HG03095 (cell line): ENCODE results near the gene RGP1.

Experiments
- ATAC-seq: cut with Tn5 transposase; IDR thresholded peaks from one replicate; pipeline ENCODE4 v1.9.1; 2021; ENCODE audit warnings: moderate library complexity; ENCODE audit not compliant: unreplicated experiment

The RGP1 gene, protein sequence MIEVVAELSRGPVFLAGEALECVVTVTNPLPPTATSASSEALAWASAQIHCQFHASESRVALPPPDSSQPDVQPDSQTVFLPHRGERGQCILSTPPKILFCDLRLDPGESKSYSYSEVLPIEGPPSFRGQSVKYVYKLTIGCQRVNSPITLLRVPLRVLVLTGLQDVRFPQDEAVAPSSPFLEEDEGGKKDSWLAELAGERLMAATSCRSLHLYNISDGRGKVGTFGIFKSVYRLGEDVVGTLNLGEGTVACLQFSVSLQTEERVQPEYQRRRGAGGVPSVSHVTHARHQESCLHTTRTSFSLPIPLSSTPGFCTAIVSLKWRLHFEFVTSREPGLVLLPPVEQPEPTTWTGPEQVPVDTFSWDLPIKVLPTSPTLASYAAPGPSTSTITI

GRCh38 chr9:35748858-35749514 is at the start of gene RGP1, which contains the start of gene GBA2:
RGP1 (plus strand) TSS chr9:35749287; CDS start chr9:35749756, 469 bp downstream.
GBA2 (minus strand) TSS chr9:35749228; CDS start chr9:35748704, 524 bp downstream.
- ATAC-seq = peak; percentile 72

DNA sequence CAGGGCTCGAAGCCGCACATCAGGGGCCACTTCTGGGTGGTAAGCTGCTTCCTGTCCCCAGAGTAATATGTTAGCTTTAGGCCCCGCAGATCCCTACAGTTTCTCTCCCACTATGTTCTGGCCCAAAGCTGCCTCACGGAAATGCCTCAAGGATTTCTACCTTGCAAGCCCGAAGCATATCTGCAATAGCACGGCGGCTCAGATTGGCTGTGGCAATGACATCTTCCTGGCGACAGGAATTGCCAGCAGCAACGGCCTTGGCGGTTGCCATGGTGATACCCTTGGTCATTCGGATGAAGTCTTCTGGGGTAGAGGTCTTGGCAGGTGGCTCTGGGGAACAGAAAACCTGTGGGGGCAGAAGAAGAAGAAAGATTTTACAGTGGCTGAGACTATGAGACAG is 49.1 kb upstream of the RGP1 start:
- no peak for ATAC-seq

GRCh38 chr9:35700942-35701341 is 48.1 kb upstream of the RGP1 start:
- ATAC-seq = no peak

- ATAC-seq = no peak
These were observed 46.4 kb upstream of the RGP1 start for GRCh38 chr9:35702696-35703095.

DNA sequence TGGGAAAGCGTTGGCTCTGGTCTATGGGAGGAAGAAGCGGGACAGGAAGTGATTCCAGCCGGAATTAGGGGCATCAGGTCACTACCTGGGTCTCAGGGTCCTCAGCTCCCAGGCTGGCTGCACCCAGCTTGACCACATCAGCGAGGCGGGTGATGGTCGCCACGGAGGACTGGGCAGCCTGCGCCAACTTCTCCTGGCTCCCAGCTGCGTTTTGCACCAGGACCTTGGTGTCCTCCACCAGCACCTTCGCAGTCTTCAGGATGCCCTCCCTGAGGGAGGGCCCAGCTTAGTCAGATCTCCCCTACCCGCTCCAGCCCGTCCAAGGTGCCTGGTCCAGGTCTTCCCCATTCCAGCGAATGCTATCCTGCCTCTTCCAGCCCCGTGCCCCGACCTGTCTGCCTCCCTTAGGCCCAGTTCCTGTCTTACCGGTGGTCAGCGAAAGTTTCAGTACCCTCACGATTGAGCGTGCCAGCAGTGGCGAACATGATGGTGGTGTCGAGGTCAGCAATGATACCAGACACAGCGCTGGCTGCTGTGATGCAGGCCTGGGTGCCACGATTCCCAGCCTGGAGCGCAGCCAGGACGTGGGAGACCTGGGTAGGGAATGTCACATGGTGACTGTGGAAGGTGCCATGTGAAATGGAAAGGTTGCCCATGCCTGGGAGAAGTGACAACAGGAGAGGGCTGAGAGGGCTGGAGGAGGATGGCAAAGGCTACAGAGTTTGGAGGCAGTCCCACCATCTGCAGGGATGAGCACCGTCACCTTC is 45.0 kb upstream of the RGP1 start:
- ATAC-seq = no peak

- ATAC-seq = no peak
These were observed 43.7 kb upstream of the RGP1 start for GRCh38 chr9:35705372-35705771.

GRCh38 chr9:35705836-35706430 is 43.2 kb upstream of the RGP1 start:
- no peak for ATAC-seq

- ATAC-seq = no peak
These were observed 42.1 kb upstream of the RGP1 start for GRCh38 chr9:35706951-35707350.

- no peak for ATAC-seq
These were observed 40.9 kb upstream of the RGP1 start for GRCh38 chr9:35708146-35708545.

- ATAC-seq = no peak
These were observed 38.1 kb upstream of the RGP1 start for GRCh38 chr9:35710818-35711500.

GRCh38 chr9:35711501-35712428 is 37.3 kb upstream of the RGP1 start:
- peak; percentile 63 for ATAC-seq

- no peak for ATAC-seq
These were observed 36.2 kb upstream of the RGP1 start for GRCh38 chr9:35712762-35713400.

DNA sequence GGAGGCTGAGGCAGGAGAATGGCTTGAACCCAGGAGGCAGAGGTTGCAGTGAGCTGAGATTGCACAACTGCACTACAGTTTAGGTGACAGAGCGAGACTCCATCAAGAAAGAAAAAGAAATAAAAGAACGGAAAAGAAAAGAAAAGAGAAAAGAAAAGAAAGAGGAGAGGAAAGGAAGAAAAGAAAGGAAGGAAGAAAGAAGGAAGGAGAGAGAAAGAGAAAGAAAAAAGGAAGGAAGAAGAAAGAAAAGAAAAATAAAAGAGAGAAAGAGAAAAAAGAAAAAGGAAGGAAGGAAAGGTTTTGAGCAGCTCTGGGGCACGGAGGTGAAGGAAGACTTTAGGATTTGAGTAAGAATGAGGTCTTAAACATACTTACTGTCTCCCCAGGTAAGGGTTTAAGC is 35.5 kb upstream of the RGP1 start:
- ATAC-seq = no peak

DNA sequence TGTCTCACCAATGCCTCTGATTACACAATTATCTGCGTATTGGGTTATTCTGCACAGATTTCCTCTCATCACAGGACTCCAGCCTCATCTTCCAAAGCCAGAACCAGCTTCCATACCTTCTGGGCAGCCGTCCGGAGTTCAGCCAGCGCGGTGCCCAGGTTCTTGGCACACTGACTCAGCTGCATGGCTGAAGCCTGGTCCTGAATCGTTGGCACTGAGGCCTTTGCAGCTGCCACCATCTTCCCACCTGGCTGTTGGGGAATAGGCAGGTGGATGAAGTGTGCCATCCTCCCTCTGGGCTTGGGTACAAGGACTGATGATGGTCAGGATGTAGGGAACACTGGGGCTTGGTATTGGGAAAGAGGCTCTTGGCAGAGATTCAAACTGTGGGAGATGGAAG is 35.0 kb upstream of the RGP1 start:
- ATAC-seq = no peak

DNA sequence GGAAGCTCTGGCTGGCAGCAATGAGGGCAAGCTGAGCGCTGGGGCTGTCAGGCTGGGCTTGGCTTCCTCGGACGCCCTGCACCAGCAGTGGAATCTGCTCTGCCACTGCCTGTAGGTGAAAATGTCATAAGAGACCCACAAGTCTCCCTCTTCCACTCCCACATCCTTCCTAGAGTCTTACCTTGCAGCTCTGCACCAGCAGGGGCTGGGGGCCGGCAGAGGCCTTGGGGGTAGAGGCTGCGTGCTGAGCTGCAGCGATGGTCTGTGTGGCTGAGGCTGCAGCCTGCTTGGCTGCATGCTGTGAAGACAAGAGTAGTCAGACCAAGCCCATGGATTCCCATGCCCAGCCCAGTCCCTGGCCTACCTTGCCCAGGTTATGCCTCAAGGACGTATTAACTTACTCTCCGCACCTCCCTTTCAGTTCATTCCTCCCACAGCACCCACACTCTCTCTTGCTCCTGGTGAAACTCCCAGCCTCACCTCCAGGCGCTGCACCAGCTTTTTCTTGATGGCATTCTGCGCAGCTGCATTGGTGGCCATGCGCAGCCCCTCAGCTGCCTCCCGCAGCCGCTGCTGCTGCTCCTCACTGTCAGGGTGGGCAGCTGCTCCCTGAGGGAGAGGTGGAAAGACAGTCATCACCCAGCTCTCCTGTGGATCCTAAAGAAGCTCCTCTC is 34.4 kb upstream of the RGP1 start:
- ATAC-seq = no peak

DNA sequence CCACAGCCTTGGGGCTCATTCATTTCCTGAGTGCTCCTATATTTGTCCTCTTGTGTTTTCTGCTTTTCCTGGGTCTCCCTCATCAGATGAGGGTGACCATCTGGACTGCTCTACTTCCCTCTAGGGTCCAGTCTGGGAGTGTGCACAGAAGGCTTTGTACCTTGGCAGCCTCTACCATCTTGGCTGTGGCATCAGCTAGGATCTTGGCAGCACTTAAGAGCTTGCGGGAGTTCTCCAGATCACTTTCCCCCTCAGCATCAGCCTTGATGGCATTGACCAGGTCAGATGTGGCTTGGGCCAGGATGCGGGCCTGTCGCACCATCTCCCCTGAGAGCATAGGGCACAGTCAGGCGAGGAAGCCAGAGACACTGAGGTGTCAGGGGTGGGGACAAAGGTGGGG is 32.9 kb upstream of the RGP1 start:
- no peak for ATAC-seq

DNA sequence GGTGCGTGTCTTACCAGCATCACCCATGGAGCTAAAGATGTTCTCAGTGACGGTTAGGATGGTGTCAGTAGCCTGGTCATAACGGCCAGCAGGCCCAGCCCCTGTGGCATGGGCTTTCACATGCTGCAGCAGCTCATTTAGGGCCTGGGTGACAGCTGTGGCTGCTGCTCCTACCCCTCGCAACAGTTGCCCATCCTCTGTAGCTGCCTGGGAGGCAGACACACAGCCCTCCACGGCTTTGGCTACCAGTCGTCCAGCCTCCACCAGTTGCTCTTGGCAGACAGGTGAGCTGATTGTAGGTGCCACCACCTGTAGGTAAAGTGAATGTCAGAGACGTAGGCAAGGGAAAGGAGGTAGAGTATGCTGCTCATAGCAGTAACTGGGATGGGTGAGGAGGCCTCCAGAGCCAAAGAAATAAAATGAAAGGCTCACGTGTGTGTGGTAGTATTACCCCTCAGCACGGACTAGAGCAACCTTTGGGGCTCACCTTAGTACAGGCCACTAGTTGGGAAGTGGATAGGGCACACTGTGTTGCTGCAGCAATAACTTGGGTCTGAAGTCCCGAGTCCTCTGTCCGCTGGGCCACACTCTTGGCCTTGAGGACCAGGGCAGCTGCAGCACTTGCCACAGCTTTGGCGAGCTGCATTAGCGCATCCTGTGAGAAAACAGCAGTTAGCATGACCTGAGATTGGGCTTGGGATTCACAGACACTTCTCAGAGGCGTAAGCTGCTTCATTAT is 31.8 kb upstream of the RGP1 start:
- no peak for ATAC-seq
